ENCODE results near the gene SNAP25.

The SNAP25 gene

GRCh38 chr20:10263385-10264165, 44.9 kb downstream of the SNAP25 start:
- no peaks in the 10 kb centered on the region for H3K9me3 Mint-ChIP-seq
- no peak for DNase-seq (ENCODE audit: low spot score in 2 of 2)
- no peak for ATAC-seq (ENCODE audit: low read depth)
- H3K4me1 Mint-ChIP-seq, result no peaks in the 10 kb centered on the region
- no peak overlapping the region for H3K27ac Mint-ChIP-seq
- no peak overlapping the region for H3K4me3 Mint-ChIP-seq
- no peaks in the 10 kb centered on the region for H3K36me3 Mint-ChIP-seq
- no peaks in the 10 kb centered on the region for H3K27me3 Mint-ChIP-seq

GRCh38 chr20:10264166-10264558, 45.5 kb downstream of the SNAP25 start:
- ATAC-seq (ENCODE audit: low read depth) (no peak), DNase-seq (ENCODE audit: low spot score in 2 of 2) (no peak)
- no peaks in the 10 kb centered on the region for H3K9me3 Mint-ChIP-seq
- H3K27ac Mint-ChIP-seq, result no peak overlapping the region
- H3K36me3 Mint-ChIP-seq, result no peaks in the 10 kb centered on the region
- no peak overlapping the region for H3K4me3 Mint-ChIP-seq
- no peaks in the 10 kb centered on the region for H3K27me3 Mint-ChIP-seq
- no peaks in the 10 kb centered on the region for H3K4me1 Mint-ChIP-seq

GRCh38 chr20:10268636-10269035, 50.0 kb downstream of the SNAP25 start:
- H3K27me3 Mint-ChIP-seq, result no peaks in the 10 kb centered on the region
- no peak overlapping the region for H3K4me3 Mint-ChIP-seq
- peaks cover 2% of the 10 kb centered on the region for H3K9me3 Mint-ChIP-seq
- no peak for DNase-seq (ENCODE audit: low spot score in 2 of 2)
- no peaks in the 10 kb centered on the region for H3K4me1 Mint-ChIP-seq
- no peaks in the 10 kb centered on the region for H3K36me3 Mint-ChIP-seq
- ATAC-seq (ENCODE audit: low read depth), result no peak
- no peak overlapping the region for H3K27ac Mint-ChIP-seq

- Mint-ChIP-seq H3K27me3 (no peaks in the 10 kb centered on the region), H3K9me3 (peaks cover 2% of the 10 kb centered on the region), H3K27ac (no peak overlapping the region), H3K4me1 (no peaks in the 10 kb centered on the region), H3K36me3 (no peaks in the 10 kb centered on the region), H3K4me3 (no peak overlapping the region)
- ATAC-seq (ENCODE audit: low read depth), result no peak
- DNase-seq (ENCODE audit: low spot score in 2 of 2), result no peak
Observed at GRCh38 chr20:10270630-10271029, 52.0 kb downstream of the SNAP25 start.

GRCh38 chr20:10271494-10272219, 53.0 kb downstream of the SNAP25 start:
- Mint-ChIP-seq H3K4me1 (no peaks in the 10 kb centered on the region), H3K27ac (no peak overlapping the region), H3K9me3 (peaks cover 2% of the 10 kb centered on the region), H3K36me3 (no peaks in the 10 kb centered on the region), H3K4me3 (no peak overlapping the region), H3K27me3 (no peaks in the 10 kb centered on the region)
- ATAC-seq (ENCODE audit: low read depth) (no peak), DNase-seq (ENCODE audit: low spot score in 2 of 2) (no peak)

GRCh38 chr20:10276878-10277580, 58.4 kb downstream of the SNAP25 start:
- no peak overlapping the region for H3K4me3 Mint-ChIP-seq
- H3K9me3 Mint-ChIP-seq, result no peaks in the 10 kb centered on the region
- no peaks in the 10 kb centered on the region for H3K36me3 Mint-ChIP-seq
- DNase-seq (ENCODE audit: low spot score in 2 of 2) (no peak), ATAC-seq (ENCODE audit: low read depth) (no peak)
- peaks cover 1% of the 10 kb centered on the region for H3K27me3 Mint-ChIP-seq
- H3K27ac Mint-ChIP-seq, result no peak overlapping the region
- no peaks in the 10 kb centered on the region for H3K4me1 Mint-ChIP-seq

GRCh38 chr20:10277616-10278015, 59.0 kb downstream of the SNAP25 start:
- no peak for ATAC-seq (ENCODE audit: low read depth)
- H3K9me3 Mint-ChIP-seq, result no peaks in the 10 kb centered on the region
- H3K4me1 Mint-ChIP-seq, result no peaks in the 10 kb centered on the region
- DNase-seq (ENCODE audit: low spot score in 2 of 2), result no peak
- peaks cover 1% of the 10 kb centered on the region for H3K27me3 Mint-ChIP-seq
- no peak overlapping the region for H3K27ac Mint-ChIP-seq
- H3K36me3 Mint-ChIP-seq, result no peaks in the 10 kb centered on the region
- H3K4me3 Mint-ChIP-seq, result no peak overlapping the region

- no peak overlapping the region for H3K27ac Mint-ChIP-seq
- H3K4me1 Mint-ChIP-seq, result no peaks in the 10 kb centered on the region
- no peaks in the 10 kb centered on the region for H3K9me3 Mint-ChIP-seq
- H3K36me3 Mint-ChIP-seq, result no peaks in the 10 kb centered on the region
- H3K27me3 Mint-ChIP-seq, result peaks cover 1% of the 10 kb centered on the region
- DNase-seq (ENCODE audit: low spot score in 2 of 2), result no peak
- no peak for ATAC-seq (ENCODE audit: low read depth)
- H3K4me3 Mint-ChIP-seq, result no peak overlapping the region
Observed at GRCh38 chr20:10278412-10278811, 59.8 kb downstream of the SNAP25 start.

- H3K4me3 Mint-ChIP-seq, result no peak overlapping the region
- H3K36me3 Mint-ChIP-seq, result no peaks in the 10 kb centered on the region
- ATAC-seq (ENCODE audit: low read depth) (no peak), DNase-seq (ENCODE audit: low spot score in 2 of 2) (no peak)
- H3K27me3 Mint-ChIP-seq, result peaks cover 4% of the 10 kb centered on the region
- no peaks in the 10 kb centered on the region for H3K9me3 Mint-ChIP-seq
- H3K4me1 Mint-ChIP-seq, result no peaks in the 10 kb centered on the region
- no peak overlapping the region for H3K27ac Mint-ChIP-seq
Observed at GRCh38 chr20:10280018-10280908, 61.6 kb downstream of the SNAP25 start.

- DNase-seq (ENCODE audit: low spot score in 2 of 2) (no peak), ATAC-seq (ENCODE audit: low read depth) (no peak)
- Mint-ChIP-seq H3K9me3 (no peaks in the 10 kb centered on the region), H3K27me3 (peaks cover 4% of the 10 kb centered on the region), H3K4me1 (no peaks in the 10 kb centered on the region), H3K4me3 (no peak overlapping the region), H3K36me3 (no peaks in the 10 kb centered on the region), H3K27ac (no peak overlapping the region)
Observed at GRCh38 chr20:10281911-10282310, 63.3 kb downstream of the SNAP25 start.

- Mint-ChIP-seq H3K36me3 (no peaks in the 10 kb centered on the region), H3K4me1 (no peaks in the 10 kb centered on the region), H3K27ac (no peak overlapping the region), H3K9me3 (no peaks in the 10 kb centered on the region), H3K4me3 (no peak overlapping the region), H3K27me3 (peaks cover 4% of the 10 kb centered on the region)
- ATAC-seq (ENCODE audit: low read depth), result no peak
- no peak for DNase-seq (ENCODE audit: low spot score in 2 of 2)
Observed at GRCh38 chr20:10282979-10283456, 64.4 kb downstream of the SNAP25 start.

GRCh38 chr20:10286356-10286755, 67.7 kb downstream of the SNAP25 start:
- no peaks in the 10 kb centered on the region for H3K4me1 Mint-ChIP-seq
- no peak overlapping the region for H3K27ac Mint-ChIP-seq
- no peak overlapping the region for H3K4me3 Mint-ChIP-seq
- ATAC-seq (ENCODE audit: low read depth) (no peak), DNase-seq (ENCODE audit: low spot score in 2 of 2) (no peak)
- no peaks in the 10 kb centered on the region for H3K9me3 Mint-ChIP-seq
- H3K36me3 Mint-ChIP-seq, result no peaks in the 10 kb centered on the region
- peaks cover 3% of the 10 kb centered on the region for H3K27me3 Mint-ChIP-seq

- Mint-ChIP-seq H3K27me3 (peaks cover 6% of the 10 kb centered on the region), H3K4me3 (no peak overlapping the region), H3K36me3 (no peaks in the 10 kb centered on the region), H3K9me3 (no peaks in the 10 kb centered on the region), H3K4me1 (no peaks in the 10 kb centered on the region), H3K27ac (no peak overlapping the region)
- no peak for DNase-seq (ENCODE audit: low spot score in 2 of 2)
- no peak for ATAC-seq (ENCODE audit: low read depth)
Observed at GRCh38 chr20:10288421-10288820, 69.8 kb downstream of the SNAP25 start.

All from memory B cell (primary cell).